K562 (cell line): ENCODE data around the gene BMP2K. TPM values are rescaled to one million over a fixed set of nuclear protein-coding genes. Genes with fewer than 3 reads are reported as not detected.

Experiments
- ATAC-seq: fragments of 200-7000 bp; cut with Tn5 transposase; 3 replicates; pipeline ENCODE4 v1.9.1; 2020; ENCODE audit warnings: moderate library complexity
- BruUV-seq: library from RNA; stranded (reverse); fragments of 400-500 nt; replicated peaks from 2 replicates; lab custom pipeline; 2021; lab: Mats Ljungman, UMichigan
- CTCF ChIA-PET: fragments of 300-600 bp; formaldehyde crosslinking; extraction: SDS; loops from one replicate; lab custom pipeline; 2021; ENCODE audit warnings: low intra/inter-chr PET ratio; lab: Yijun Ruan, JAX
- POLR2A ChIA-PET: fragments of 300-600, 350-650 bp; sonication (Branson Sonifier 250); formaldehyde crosslinking; extraction: SDS; loops from one replicate; lab custom pipeline; 2021; ENCODE audit warnings: antibody characterized with exemption, inconsistent platforms; lab: Yijun Ruan, JAX
- DNase-seq, 4 experiments: peaks; one replicate each; pipeline versions ENCODE4 v3.0.0 to v3.0.0-alpha.2; 2011 to 2018; ENCODE audit warnings: low spot score in 3 of 4, mixed read lengths in 3 of 4; ENCODE audit errors: extremely low read depth in 1 of 4
- FAIRE-seq: peaks from 2 replicates; lab custom pipeline; 2011; peaks lifted over from hg19 to GRCh38; lab: Jason Lieb, UNC
- H2AFZ ChIP-seq: 2 replicates; pipeline ENCODE4 v1.6.0; 2011; ENCODE audit warnings: low read depth, low read length, control low read depth, inconsistent platforms
- H3K27ac ChIP-seq: fragments of 200-600 bp; 3 replicates; pipeline ENCODE4 v1.8.0; 2011; ENCODE audit warnings: low read depth, mild to moderate bottlenecking, control low read depth, inconsistent platforms, low read length, moderate library complexity, mixed read lengths; ENCODE audit errors: extremely low read depth
- H3K27me3 ChIP-seq, 2 experiments: fragments of 300-600 bp in 1 of 2; 2 replicates in 1 of 2; 3 replicates in 1 of 2; pipeline versions ENCODE4 v1.6.0 to v1.8.0; 2011; ENCODE audit warnings: inconsistent platforms in 2 of 2, low read length in 2 of 2, mild to moderate bottlenecking in 1 of 2, mixed read lengths in 1 of 2, moderate library complexity in 1 of 2; ENCODE audit not compliant: control insufficient read depth in 2 of 2, insufficient read depth in 2 of 2
- H3K36me3 ChIP-seq: fragments of 300-600 bp; 3 replicates; pipeline ENCODE4 v1.8.0; 2011; ENCODE audit warnings: mild to moderate bottlenecking, low read length, inconsistent platforms; ENCODE audit not compliant: control insufficient read depth, insufficient read depth
- H3K4me1 ChIP-seq, 2 experiments: fragments of 200-600 bp in 1 of 2; replicated peaks in 1 of 2; 2 replicates in 1 of 2; 3 replicates in 1 of 2; pipeline versions ENCODE4 v1.5.1 to v1.8.0; 2011; ENCODE audit warnings: inconsistent platforms in 2 of 2, low read length in 2 of 2, mild to moderate bottlenecking in 1 of 2, mixed read lengths in 1 of 2, moderate library complexity in 1 of 2; ENCODE audit not compliant: control insufficient read depth in 2 of 2, insufficient read depth in 2 of 2
- H3K4me2 ChIP-seq: 2 replicates; pipeline ENCODE4 v1.6.1; 2011; ENCODE audit warnings: low read length, control low read depth, inconsistent platforms, mixed read lengths; ENCODE audit not compliant: insufficient read depth
- H3K4me3 ChIP-seq: fragments of 200-600 bp; sonication (generic), shearing (Covaris generic); 2 replicates; pipeline ENCODE4 v1.5.1; 2016; ENCODE audit warnings: control low read depth, inconsistent platforms
- H3K79me2 ChIP-seq: fragments of 200-600 bp; 3 replicates; pipeline ENCODE4 v1.8.0; 2011; ENCODE audit warnings: low read length, inconsistent platforms; ENCODE audit not compliant: control insufficient read depth, insufficient read depth
- H3K9ac ChIP-seq, 2 experiments: 2 replicates each; pipeline versions ENCODE4 v1.6.0 to v1.6.1; 2011; ENCODE audit warnings: low read depth in 2 of 2, low read length in 2 of 2, control low read depth in 1 of 2, inconsistent platforms in 1 of 2, mild to moderate bottlenecking in 1 of 2, mixed read lengths in 1 of 2; ENCODE audit not compliant: insufficient read depth in 1 of 2
- H3K9me1 ChIP-seq: one replicate; pipeline ENCODE4 v1.6.0; 2011; ENCODE audit warnings: inconsistent platforms, mild to moderate bottlenecking, low read length, moderate library complexity; ENCODE audit not compliant: control insufficient read depth, insufficient read depth
- H3K9me3 ChIP-seq: replicated peaks from 2 replicates; pipeline ENCODE4 v1.5.1; 2011; ENCODE audit warnings: low read depth, low read length, inconsistent platforms; ENCODE audit not compliant: control insufficient read depth, insufficient read depth
- H4K20me1 ChIP-seq: replicated peaks from 2 replicates; pipeline ENCODE4 v1.6.1; 2011; ENCODE audit warnings: low read length, inconsistent platforms, mixed read lengths; ENCODE audit not compliant: control insufficient read depth, insufficient read depth
- BCLAF1 ChIP-seq, 2 experiments: fragments of 450-650 bp in 1 of 2; IDR thresholded peaks; 2 replicates each; pipeline ENCODE4 v1.6.1; 2011 to 2017; ENCODE audit warnings: low read depth in 2 of 2, antibody characterized with exemption in 1 of 2, borderline replicate concordance in 1 of 2, low read length in 1 of 2, mild to moderate bottlenecking in 1 of 2, mixed read lengths in 1 of 2; ENCODE audit not compliant: control insufficient read depth in 1 of 2
- HDAC1 ChIP-seq, 2 experiments: fragments of 450-650 bp; IDR thresholded peaks; 2 replicates each; pipeline ENCODE4 v1.6.1; 2016 to 2017; ENCODE audit warnings: inconsistent platforms in 1 of 2, mild to moderate bottlenecking in 1 of 2, moderate library complexity in 1 of 2
- KAT7 ChIP-seq: sonication (generic); formaldehyde crosslinking; IDR thresholded peaks from 2 replicates; pipeline ENCODE4 v1.8.0; 2022; ENCODE audit warnings: missing genetic modification reagents, mild to moderate bottlenecking, borderline replicate concordance
- KDM1A ChIP-seq, 2 experiments: fragments of 450-650 bp; IDR thresholded peaks; 2 replicates each; pipeline ENCODE4 v1.6.1; 2016; ENCODE audit warnings: mild to moderate bottlenecking in 2 of 2
- MAX ChIP-seq: sonication (generic); formaldehyde crosslinking; IDR thresholded peaks from 2 replicates; pipeline ENCODE4 v1.9.0; 2022; ENCODE audit warnings: mild to moderate bottlenecking, missing genetic modification reagents
- NFIX ChIP-seq: fragments of 250-450 bp; sonication (Bioruptor Pico); IDR thresholded peaks from 2 replicates; pipeline ENCODE4 v1.4.0; 2020; ENCODE audit warnings: low read depth, mild to moderate bottlenecking, moderate library complexity
- PCBP1 ChIP-seq: fragments of 200-400 bp; formaldehyde crosslinking; IDR thresholded peaks from 2 replicates; pipeline ENCODE4 v1.6.1; 2018; ENCODE audit warnings: mild to moderate bottlenecking, low read depth, low read length; ENCODE audit not compliant: poor library complexity, severe bottlenecking
- POLR2G ChIP-seq: fragments of 200-400 bp; formaldehyde crosslinking; IDR thresholded peaks from 2 replicates; pipeline ENCODE4 v1.6.1; 2017; ENCODE audit warnings: low read depth, mild to moderate bottlenecking, antibody characterized with exemption, low read length, moderate library complexity
- RBM22 ChIP-seq: fragments of 200-400 bp; formaldehyde crosslinking; IDR thresholded peaks from 2 replicates; pipeline ENCODE4 v1.6.1; 2018; ENCODE audit warnings: low read length, low read depth; ENCODE audit not compliant: poor library complexity, severe bottlenecking
- SMAD1 ChIP-seq: fragments of 150-350 bp; IDR thresholded peaks from 2 replicates; pipeline ENCODE4 v1.6.1; 2014; ENCODE audit warnings: low read length, low read depth; ENCODE audit not compliant: partially characterized antibody
- ZNF507 ChIP-seq: conservative IDR thresholded peaks from 2 replicates; pipeline ENCODE4 v1.6.1; 2017; ENCODE audit warnings: missing genetic modification characterization, missing compliant biosample characterization
- ZNF76 ChIP-seq: fragments of 250-450 bp; sonication (Bioruptor Pico); IDR thresholded peaks from 2 replicates; pipeline ENCODE4 v1.4.0; 2020; ENCODE audit warnings: mild to moderate bottlenecking, moderate library complexity, borderline replicate concordance
- in situ Hi-C: fragments of 300-500 bp; cut with MboI; formaldehyde crosslinking; loops from 4 replicates; pipeline ENCODE4 v1.15.0; 2018; ENCODE audit warnings: inconsistent platforms, mixed read lengths
- intact Hi-C: fragments of 100-400 bp; cut with micrococcal nuclease; formaldehyde crosslinking; loops from 2 replicates; pipeline ENCODE4 v1.14.2; 2022
- polyA plus RNA-seq, 8 experiments: library from polyadenylated mRNA; depleted of rRNA in 4 of 8; stranded (reverse) in 5 of 8; unstranded in 3 of 8; fragments of >200 nt; fragmentation: Nextera tagmentation in 2 of 8; fragmentation: Illumina TruSeq in 1 of 8; extraction: Ambion mirVana in 2 of 8; extraction: Trizol in 1 of 8; gene quantifications; 2 replicates each; pipeline versions ENCODE4 v1.2.1 to v1.2.3, GENCODE V29; 2011 to 2014; ENCODE audit warnings: inconsistent platforms in 1 of 8, missing spikeins in 1 of 8
- total RNA-seq, 7 experiments: library from RNA; depleted of rRNA in 6 of 7; stranded (reverse); fragments of >200 nt in 6 of 7; fragmentation: Illumina TruSeq in 2 of 7; extraction: Trizol in 2 of 7; gene quantifications; 2 replicates each; pipeline versions ENCODE4 v1.2.1 to v1.2.3, GENCODE V29; 2011 to 2021; ENCODE audit warnings: low replicate concordance in 1 of 7

BMP2K gene
- total and polyA plus RNA-seq, 9 of the 15 experiments (the other 6 are each of a cell fraction or from before 2014, with no cell fraction given): 17.0 to 217 (median 104) TPM

DNA sequence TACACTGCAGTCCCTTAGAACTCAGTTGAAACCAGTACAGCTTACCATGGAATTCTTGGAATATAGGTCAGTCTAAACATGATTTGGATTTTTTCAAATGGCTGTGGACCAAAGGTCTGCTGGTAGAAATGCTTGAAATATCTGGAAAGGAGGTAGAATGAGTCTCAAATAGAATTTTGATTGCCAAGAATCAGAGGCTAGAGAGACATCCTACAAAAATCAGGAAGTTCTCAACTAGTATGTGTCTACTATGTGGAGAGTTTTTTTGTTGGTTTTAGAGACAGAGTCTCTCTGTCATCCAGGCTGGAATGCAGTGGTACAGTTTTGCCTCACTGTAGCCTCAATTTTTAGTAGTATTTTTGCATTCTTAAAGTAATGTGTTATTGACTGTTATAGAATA lies 109.4 kb downstream of the BMP2K start:
- POLR2A ChIA-PET: no interaction called here
- H3K9me3 ChIP-seq: no peaks in the 10 kb centered on the region
- TF ChIP-seq ZNF507 (tag) (0 out of 2 replicates have a peak, but pooled peaks have one; percentile 22), NFIX (CRISPR knock-in tag) (no peak)
- TF ChIP-seq, all 486 proteins: peak for 1
- no peaks in the 10 kb centered on the region for H3K9me1 ChIP-seq
- H3K27me3 ChIP-seq: no peaks in the 10 kb centered on the region
- no TSS peak for BruUV-seq
- CTCF ChIA-PET: no interaction called here
- H2AFZ ChIP-seq: no peak overlapping the region
- no peaks in the 10 kb centered on the region for H3K4me1 ChIP-seq
- DNase-seq: no peak
- intact Hi-C loops: no loop called here
- no peak overlapping the region for H3K27ac ChIP-seq
- H3K36me3 ChIP-seq: peaks cover 93% of the 10 kb centered on the region
- ATAC-seq: peak; percentile 45; the same call in 1 of the 3 replicates
- no peak overlapping the region for H3K9ac ChIP-seq
- H3K4me3 ChIP-seq: no peak overlapping the region
- H3K4me2 ChIP-seq: no peak overlapping the region
- FAIRE-seq: no peak
- H4K20me1 ChIP-seq: no peaks in the 10 kb centered on the region
- in situ Hi-C loops: no loop called here
- peaks cover 8% of the 10 kb centered on the region; the same call in 2 of the 3 replicates for H3K79me2 ChIP-seq

- POLR2A ChIA-PET: no interaction called here
- intact Hi-C loops: no loop called here
- ATAC-seq: no peak
Measured at GRCh38 chr4:78889955-78890354, 113.8 kb downstream of the BMP2K start.

More at GRCh38 chr4:78889955-78890354, 113.8 kb downstream of the BMP2K start:
- H3K36me3 ChIP-seq: peaks cover 98% of the 10 kb centered on the region
- no peak overlapping the region for H3K4me2 ChIP-seq
- H3K4me1 ChIP-seq: no peaks in the 10 kb centered on the region
- no TSS peak for BruUV-seq
- H2AFZ ChIP-seq: no peak overlapping the region
- H3K9me1 ChIP-seq: no peaks in the 10 kb centered on the region
- FAIRE-seq: no peak
- in situ Hi-C loops: no loop called here
- no peaks in the 10 kb centered on the region for H4K20me1 ChIP-seq
- TF ChIP-seq BCLAF1 (IDR thresholded peaks at IDR 0.05; ENCODE audit: borderline replicate concordance in 1 of 2, control insufficient read depth in 1 of 2, low read depth in 2 of 2, low read length in 1 of 2) (no peak), RBM22 (peak; percentile 93), PCBP1 (no peak), ZNF76 (CRISPR knock-in tag) (no peak), KAT7 (CRISPR knock-in tag) (no peak), KDM1A (IDR thresholded peaks at IDR 0.05) (no peak), HDAC1 (IDR thresholded peaks at IDR 0.05) (no peak), POLR2G (peak; percentile 28; the same call in 1 of the 2 replicates), MAX (CRISPR knock-in tag) (no peak), SMAD1 (no peak)
- H3K9ac ChIP-seq: no peak overlapping the region
- no peaks in the 10 kb centered on the region for H3K9me3 ChIP-seq
- no peak overlapping the region for H3K27ac ChIP-seq
- no peaks in the 10 kb centered on the region for H3K27me3 ChIP-seq
- no peak for DNase-seq
- no peak overlapping the region for H3K4me3 ChIP-seq
- no peaks in the 10 kb centered on the region for H3K79me2 ChIP-seq
- CTCF ChIA-PET: no interaction called here
